Activated CD4-positive, alpha-beta T cell treated with anti-CD3 and anti-CD28 coated beads, Interleukin-2, Interleukin-6, amounts not matched to agents 100 ng/mL and 50 ng/mL, durations not matched to agents 16 hours and 8 hours (primary cell): Measurements from ENCODE around the gene RUNDC3A.
"Not testable (repeated sequence)": the region's sequence is repeated elsewhere in the genome, so short reads cannot be mapped to it uniquely, and the experiment has no call there.

Experiments used
- DNase-seq: peaks from one replicate; pipeline ENCODE4 v3.0.0-alpha.2; 2020

The RUNDC3A gene

GRCh38 chr17:44361292-44362260 is 53.2 kb downstream of the RUNDC3A start:
- DNase-seq = no peak

DNA sequence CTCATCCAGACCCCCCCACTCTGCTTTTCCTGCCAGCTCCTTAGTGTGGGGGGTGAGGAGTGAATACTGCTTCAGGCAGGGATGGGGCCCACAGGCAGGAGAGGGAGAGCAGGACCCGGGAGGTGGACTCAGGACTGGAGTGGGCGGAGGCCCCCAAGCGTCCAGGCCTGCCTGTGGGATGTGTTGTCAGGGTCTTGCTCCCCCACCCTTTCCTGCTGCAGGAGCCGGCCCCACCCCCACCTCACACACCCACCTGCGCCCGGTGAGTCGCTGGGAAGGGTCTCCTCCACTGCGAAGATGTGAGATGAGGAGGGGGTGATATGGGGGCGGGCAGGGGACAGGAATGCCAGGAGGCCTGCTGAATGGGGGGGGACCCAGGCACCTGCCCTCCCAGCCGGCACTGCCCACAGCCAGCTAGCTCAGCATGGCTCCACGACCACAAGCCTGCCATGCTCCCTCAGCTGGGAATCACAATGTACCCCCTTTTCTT is 54.1 kb downstream of the RUNDC3A start:
- DNase-seq = no peak

DNA sequence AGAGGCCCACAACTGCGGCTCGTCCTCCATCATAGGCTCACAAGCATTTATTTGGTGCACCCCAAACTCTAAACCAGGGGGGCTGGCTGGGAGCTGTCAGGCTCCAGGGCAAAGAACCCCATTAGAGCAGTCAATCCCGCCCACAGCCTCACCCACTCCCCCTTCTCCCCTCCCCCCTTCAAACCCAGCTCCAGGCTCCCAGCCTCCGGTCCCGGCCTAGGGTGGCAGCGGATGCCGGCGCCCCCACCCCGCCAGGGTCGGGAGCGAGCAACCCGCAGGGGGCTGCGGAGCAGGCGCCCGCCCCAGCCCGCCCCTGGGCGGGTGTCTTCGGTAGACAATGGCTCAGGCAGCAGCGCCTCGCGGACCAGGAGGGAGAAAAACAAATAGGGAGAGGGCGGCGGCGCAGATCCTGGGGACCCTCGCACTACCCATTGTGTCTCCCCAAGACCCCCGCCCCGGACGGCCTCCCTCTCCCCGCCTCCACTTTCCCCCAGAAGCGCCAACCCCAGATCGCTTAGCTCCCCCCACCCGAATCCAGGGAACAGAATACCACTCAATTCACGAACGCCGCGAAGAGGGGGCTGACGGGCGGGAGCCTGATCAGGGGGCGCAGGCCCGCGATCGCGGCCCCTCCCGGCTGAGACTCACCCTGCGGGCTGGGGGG is 54.7 kb downstream of the RUNDC3A start:
- DNase-seq = no peak

DNA sequence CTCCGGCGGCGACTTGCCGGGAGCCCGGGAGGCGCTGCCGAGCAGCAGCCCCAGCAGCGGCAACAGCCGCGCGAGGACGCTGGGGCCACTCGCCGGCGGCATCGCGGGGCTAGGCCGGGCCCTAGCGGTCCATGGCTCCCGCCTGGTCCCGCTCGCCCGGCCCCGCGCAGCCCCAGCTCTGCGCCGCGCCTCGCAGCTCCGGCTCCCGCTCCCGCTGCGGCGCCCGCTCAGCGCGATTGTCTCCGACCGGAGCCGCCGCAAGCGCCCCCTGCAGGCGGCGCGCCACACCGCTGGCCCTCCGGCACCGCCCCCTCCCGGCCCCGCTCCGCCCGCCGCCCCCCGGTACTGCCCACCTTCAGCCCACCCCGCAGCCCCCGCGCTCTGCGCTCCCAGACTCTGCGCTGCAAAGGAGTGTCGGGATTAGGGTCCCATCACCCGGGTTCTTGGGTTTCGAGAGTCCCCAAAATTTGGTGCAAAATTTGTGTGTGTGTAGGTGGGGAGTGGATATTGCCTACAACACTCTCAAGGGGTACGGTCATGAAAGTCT is 55.3 kb downstream of the RUNDC3A start, which contains the start of gene FAM171A2:
Gene FAM171A2 (minus strand): TSS at position 241 of the 547 bp plus-strand sequence. CDS start 139 bp downstream, at position 102.
- DNase-seq = peak; percentile 75

DNA sequence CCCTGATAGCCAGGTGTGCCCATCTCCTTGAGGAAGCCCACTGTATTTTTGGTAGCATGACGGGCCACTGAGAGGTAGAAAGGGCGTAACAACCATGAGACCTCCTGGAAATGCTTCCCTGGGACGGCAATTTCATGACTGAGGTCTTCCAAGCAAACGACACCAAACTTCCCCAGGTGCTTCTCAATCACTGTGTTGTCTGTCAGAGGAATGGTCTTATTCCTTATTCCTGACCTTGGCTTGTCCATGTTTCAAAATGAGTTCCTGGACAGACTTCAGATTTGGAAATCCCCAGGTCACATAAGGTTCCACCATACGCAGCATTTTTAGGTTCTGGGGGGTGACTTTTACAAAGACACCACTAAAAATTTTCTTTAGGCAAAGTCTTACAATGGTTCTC is 56.6 kb downstream of the RUNDC3A start:
- not testable (repeated sequence) for DNase-seq

DNA sequence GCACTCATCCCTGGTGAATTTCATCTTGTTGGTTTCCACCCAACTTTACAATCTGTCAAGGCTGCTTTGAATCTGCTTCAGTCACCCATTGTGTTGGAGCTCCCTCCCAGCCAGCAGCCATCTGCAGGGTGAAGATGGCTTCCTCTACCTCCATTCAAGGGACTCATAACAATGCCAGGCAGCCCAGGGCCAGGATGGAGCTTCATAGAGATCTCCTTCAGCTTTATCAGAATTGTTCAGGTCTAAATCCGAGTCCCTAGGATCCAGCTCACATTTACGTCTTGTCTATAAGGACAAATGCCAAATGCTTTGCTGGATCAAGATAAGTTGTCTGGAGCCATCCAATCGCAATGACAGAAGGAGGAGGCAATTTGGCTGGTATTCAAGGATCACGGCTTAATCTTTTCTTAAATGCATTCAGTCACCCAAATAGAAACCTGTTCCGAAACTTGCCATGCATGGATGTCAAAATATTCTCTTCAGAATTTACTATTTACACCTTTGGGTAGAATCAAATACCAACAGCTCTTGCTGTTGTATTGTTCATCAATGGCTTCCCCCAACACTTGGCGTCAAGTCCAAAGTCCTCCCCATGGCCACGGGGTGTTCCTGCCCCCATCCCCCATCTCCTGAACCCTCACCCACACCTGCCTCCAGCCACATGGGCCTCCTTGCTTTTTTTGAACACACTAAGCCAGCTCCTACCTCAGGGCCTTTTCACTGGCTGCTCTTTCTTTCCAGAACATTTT is 59.0 kb downstream of the RUNDC3A start:
- no peak for DNase-seq
